Kidney (tissue), 14 donors: ENCODE results near the gene KERA. TPM values are rescaled to one million over a fixed set of nuclear protein-coding genes. Genes with fewer than 3 reads are reported as not detected.

Source experiments
- DNase-seq, 5 donors: peaks; one replicate each; pipeline ENCODE4 v3.0.0-alpha.2; 2013 to 2020
- FAIRE-seq: peaks from 2 replicates; lab custom pipeline; 2012; peaks lifted over from hg19 to GRCh38; lab: Jason Lieb, UNC
- H3K27ac ChIP-seq, 2 donors: one replicate each; pipeline ENCODE4 v1.7.0; 2013; ENCODE audit warnings: low read depth in 2 of 2, low read length in 2 of 2, inconsistent platforms in 1 of 2
- H3K27me3 ChIP-seq: one replicate; pipeline ENCODE4 v1.7.1; 2013; ENCODE audit warnings: low read length, inconsistent platforms; ENCODE audit not compliant: control insufficient read depth, insufficient read depth
- H3K36me3 ChIP-seq, 3 donors: one replicate each; pipeline versions ENCODE4 v1.7.0 to v1.7.1; 2013; ENCODE audit warnings: low read length in 3 of 3, control low read depth in 1 of 3, inconsistent platforms in 1 of 3; ENCODE audit not compliant: insufficient read depth in 3 of 3, control insufficient read depth in 2 of 3
- H3K4me1 ChIP-seq, 3 donors: one replicate each; pipeline versions ENCODE4 v1.7.0 to v1.7.1; 2013; ENCODE audit warnings: low read length in 3 of 3, inconsistent platforms in 1 of 3, low read depth in 1 of 3; ENCODE audit not compliant: control insufficient read depth in 2 of 3, insufficient read depth in 2 of 3
- H3K4me3 ChIP-seq, 3 donors: one replicate each; pipeline versions ENCODE4 v1.7.0 to v1.8.1; 2013; ENCODE audit warnings: low read length in 3 of 3, control low read depth in 1 of 3, inconsistent platforms in 1 of 3
- H3K9ac ChIP-seq, 3 donors: one replicate each; pipeline versions ENCODE4 v1.7.0 to v1.7.1; 2013; ENCODE audit warnings: low read length in 3 of 3, control low read depth in 1 of 3, inconsistent platforms in 1 of 3
- H3K9me3 ChIP-seq, 3 donors: one replicate each; pipeline versions ENCODE4 v1.7.0 to v1.7.1; 2013; ENCODE audit warnings: low read length in 3 of 3, control low read depth in 1 of 3, inconsistent platforms in 1 of 3; ENCODE audit not compliant: control insufficient read depth in 2 of 3, insufficient read depth in 1 of 3
- CTCF ChIP-seq: IDR thresholded peaks from 3 replicates; pipeline ENCODE4 v1.5.1; 2012; ENCODE audit warnings: mild to moderate bottlenecking, moderate library complexity, borderline replicate concordance; ENCODE audit not compliant: insufficient read depth; ENCODE audit errors: extremely low read depth
- intact Hi-C: fragments of 100-400 bp; cut with DNase I; formaldehyde crosslinking; loops from one replicate; pipeline ENCODE4 v1.11.1; 2022
- polyA plus RNA-seq: library from polyadenylated mRNA; stranded (reverse); fragments of 350-450 nt; fragmentation: Illumina TruSeq; extraction: RNeasy Lipid Tissue Mini Kit (QIAGEN cat#74804); gene quantifications from one replicate; pipeline ENCODE4 v1.2.3, GENCODE V29; 2014; ENCODE audit warnings: low read depth, low replicate concordance; ENCODE audit not compliant: insufficient read depth
- total RNA-seq: library from RNA; stranded (reverse); fragmentation: NEBNext Ultra II Directional; extraction: Animal tissue kit (Norgen Biotek cat#: 25700); gene quantifications from one replicate; pipeline ENCODE4 v1.2.1, GENCODE V29; 2021
- donor health status: control.
- donor health status: control.
- donor health status: control.
- donor health status: control.
- donor health status: control.
- donor health status: DM: yes; HTN: yes; CAD: no.
- donor health status: Normal renal cell carcinoma (clear cell type).

The KERA gene
- total and polyA plus RNA-seq, 2 donors from 2014 or later: not detected

DNA sequence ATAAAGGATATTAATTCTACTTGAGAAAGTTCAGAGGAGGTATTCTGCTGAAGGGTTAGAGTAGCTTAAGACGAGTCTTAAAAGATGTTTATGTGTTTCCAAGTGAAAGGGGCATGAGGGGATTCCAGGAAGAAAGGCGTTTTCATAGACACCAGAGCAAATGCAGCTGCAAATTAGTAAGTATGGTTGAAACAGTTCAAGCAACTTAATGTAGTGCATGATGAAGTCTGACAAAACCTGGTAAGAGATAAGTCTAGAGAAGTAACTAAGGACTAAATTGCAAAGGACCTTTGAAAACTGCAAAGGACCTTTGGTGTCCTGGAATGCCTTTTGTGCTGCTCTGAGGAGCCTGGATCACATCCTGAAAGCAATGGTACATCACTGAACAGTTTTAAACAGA lies 42.0 kb upstream of the KERA start:
- Histone ChIP-seq H3K27me3 (no peaks in the 10 kb centered on the region), H3K4me3 (no peak overlapping the region), H3K9me3 (no peaks in the 10 kb centered on the region), H3K9ac (no peak overlapping the region), H3K4me1 (no peaks in the 10 kb centered on the region), H3K36me3 (no peaks in the 10 kb centered on the region), H3K27ac (no peak overlapping the region)
- intact Hi-C loops: no loop called here
- no peak for FAIRE-seq
- TF ChIP-seq CTCF: no peak
- no peak for DNase-seq

GRCh38 chr12:91099341-91099740 lies 41.5 kb upstream of the KERA start:
- H3K4me1 ChIP-seq: no peaks in the 10 kb centered on the region
- intact Hi-C loops: no loop called here
- FAIRE-seq: no peak
- no peak for DNase-seq
- no peaks in the 10 kb centered on the region for H3K9me3 ChIP-seq
- H3K9ac ChIP-seq: no peak overlapping the region
- H3K27ac ChIP-seq: no peak overlapping the region
- TF ChIP-seq CTCF: no peak
- no peaks in the 10 kb centered on the region for H3K36me3 ChIP-seq
- H3K27me3 ChIP-seq: no peaks in the 10 kb centered on the region
- H3K4me3 ChIP-seq: no peak overlapping the region

- Histone ChIP-seq H3K4me1 (no peaks in the 10 kb centered on the region), H3K9me3 (no peaks in the 10 kb centered on the region), H3K27ac (no peak overlapping the region), H3K36me3 (no peaks in the 10 kb centered on the region), H3K27me3 (no peaks in the 10 kb centered on the region), H3K9ac (no peak overlapping the region), H3K4me3 (no peak overlapping the region)
- intact Hi-C loops: no loop called here
- no peak for TF ChIP-seq CTCF
- FAIRE-seq: no peak
- no peak for DNase-seq
Measured at GRCh38 chr12:91098941-91099340, 41.1 kb upstream of the KERA start.

GRCh38 chr12:91098461-91098860 lies 40.6 kb upstream of the KERA start:
- TF ChIP-seq CTCF: no peak
- Histone ChIP-seq H3K27ac (no peak overlapping the region), H3K9ac (no peak overlapping the region), H3K4me3 (no peak overlapping the region), H3K9me3 (no peaks in the 10 kb centered on the region), H3K36me3 (no peaks in the 10 kb centered on the region), H3K27me3 (no peaks in the 10 kb centered on the region), H3K4me1 (no peaks in the 10 kb centered on the region)
- intact Hi-C loops: no loop called here
- no peak for FAIRE-seq
- no peak for DNase-seq
